Middle frontal gyrus (tissue), 1 donor: ENCODE data around the gene ZNF669.

Source experiments
- DNase-seq: peaks from one replicate; pipeline ENCODE4 v3.0.0-alpha.2; 2015; ENCODE audit warnings: low spot score; ENCODE audit errors: extremely low spot score

ZNF669 gene

DNA sequence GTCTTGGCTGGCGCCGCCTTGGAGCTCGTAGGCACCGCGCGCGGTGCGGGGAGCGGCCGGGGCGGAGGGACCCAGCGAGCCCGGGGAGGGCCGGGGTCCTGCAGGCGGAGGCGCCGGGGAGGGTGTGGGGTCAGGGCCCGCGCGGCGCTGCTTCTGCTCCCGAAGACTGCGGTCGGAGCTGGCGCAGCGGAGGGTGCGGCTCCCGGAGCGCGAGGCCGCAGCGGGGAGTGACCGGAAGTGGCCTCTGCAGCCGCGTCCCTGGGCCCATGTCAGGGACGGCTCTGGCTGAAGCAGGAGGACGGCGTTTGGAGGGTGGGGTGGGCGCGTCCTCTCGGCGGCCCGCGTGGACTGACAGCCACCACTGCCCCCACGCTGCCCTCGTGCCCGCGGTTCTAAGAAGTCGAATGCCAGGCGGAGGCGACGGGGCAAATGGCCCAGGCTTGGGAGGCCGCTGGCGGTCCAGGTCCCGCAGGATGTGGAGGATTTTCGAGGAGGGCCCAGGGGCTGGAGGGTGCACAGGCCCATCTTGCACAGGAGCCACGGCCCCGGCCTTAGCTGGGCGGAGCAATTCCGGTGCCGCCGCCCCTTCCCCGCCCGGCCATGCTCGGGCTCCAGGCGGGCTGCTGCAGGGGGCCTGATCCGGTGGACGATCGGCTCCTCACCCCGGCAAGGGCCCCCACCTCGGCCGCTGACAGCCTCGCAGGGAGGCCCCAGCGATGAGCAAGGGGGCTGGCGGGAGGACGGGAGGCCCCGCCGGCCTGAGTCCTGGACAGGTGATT lies 7.7 kb upstream of the ZNF669 start:
- no peak for DNase-seq

DNA sequence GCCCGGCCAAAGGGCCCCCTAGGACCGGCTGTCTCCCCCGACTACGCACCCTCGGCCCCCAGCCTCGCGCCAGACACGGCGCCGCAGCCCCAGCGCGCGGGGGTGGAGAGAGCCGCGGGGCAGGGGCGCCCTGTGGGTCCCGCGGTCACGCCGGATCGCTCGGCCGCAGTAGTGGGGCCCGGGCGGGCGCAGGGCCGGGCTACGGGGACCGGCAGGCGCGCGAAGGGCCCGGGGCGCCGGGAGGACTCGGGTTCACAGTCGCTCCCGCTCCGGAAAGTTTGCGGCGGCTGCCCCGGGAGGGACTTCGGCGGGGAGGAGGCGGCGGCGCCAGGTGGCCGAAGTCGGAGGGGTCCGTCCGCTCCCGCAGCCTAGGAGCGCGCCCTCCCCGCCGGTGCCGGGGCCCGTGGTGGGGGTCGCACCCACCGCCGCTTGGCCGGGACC lies 7.1 kb upstream of the ZNF669 start:
- DNase-seq, result no peak

DNA sequence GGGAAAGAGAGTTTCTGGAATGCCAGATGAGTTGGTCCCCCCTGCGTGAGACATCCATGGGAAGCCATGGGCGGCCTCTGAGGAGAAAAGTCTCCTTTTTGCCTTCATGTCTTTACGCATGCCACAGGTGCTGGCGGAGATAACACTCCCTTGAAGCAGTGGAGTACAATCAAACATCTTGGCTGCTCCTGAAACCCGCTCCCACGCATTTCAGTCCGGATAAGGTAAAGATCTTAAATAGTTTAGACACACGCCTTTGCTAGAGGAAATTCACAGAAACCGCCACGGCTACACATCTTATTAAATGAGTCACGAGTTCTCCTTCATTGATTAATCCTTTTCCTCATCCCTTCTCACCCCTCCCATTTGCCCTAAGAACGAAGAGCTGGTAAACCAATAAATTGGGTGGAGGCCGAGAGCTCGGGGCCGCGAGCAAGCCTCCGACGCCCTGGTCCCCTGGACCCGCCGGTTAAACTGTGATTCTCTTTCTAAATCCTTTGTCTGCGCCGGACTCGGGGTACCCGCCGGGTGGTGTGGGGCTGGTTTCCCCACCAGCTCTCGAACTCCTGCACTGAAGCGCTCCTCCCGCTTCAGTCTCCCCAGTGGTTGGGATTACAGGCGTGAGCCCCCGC lies 6.6 kb upstream of the ZNF669 start:
- no peak for DNase-seq

DNA sequence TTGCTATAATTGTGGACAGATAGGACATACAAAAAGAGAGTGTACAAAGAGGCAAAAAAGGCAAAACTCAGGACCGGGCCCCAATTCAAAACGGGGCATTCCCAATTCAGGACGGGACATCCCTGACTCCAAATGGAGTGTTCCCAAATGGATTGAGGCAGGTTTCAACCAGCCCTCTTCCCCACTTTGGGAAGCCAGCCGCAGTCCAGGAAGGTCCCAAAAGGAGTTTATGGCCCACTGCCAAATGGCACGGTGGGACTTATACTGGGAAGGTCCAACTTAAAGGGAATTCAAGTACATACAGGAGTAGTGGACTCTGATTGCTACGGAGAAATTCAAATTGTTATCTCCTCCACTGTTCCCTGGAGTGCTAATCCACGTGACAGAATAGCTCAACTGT lies 3.5 kb upstream of the ZNF669 start:
- DNase-seq, result no peak

DNA sequence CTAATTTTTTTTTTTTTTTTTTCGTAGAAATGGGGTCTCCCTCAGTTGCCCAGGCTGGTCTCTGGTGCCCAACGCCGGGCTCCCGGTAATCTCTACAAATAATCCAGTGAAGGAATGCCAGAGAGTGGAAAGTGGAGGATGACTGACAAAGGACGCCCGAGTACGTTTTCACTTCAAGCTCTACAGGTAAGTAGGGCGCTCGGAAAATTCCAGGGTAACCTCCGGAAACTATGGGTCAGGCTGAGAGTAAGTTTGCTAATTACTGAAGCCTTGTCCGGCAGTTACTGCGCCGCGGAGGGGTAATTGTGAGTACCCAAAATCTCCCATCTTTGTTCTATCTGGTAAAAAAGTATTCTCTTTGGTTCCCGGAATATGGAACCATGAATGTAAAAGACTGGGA lies 1.8 kb upstream of the ZNF669 start:
- DNase-seq, result no peak

DNA sequence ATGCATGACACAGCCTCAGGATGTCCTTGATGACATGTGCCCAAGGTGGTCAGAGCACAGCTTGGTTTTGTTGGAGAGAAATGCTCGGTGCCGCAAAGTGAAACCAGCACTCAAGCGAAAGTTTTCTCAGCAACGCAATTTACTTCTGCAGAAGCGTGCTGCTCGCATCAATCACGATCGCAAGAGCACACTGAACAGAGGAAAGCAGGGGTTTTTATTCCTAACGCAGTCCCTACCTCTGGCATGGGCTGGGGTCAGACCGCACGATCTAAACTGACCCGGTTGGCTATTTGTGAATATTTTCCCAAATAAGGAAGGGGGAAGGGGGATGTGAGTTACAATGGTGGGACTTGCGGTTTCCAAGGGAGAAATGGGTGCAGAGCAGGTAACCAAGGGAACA lies 809 bp upstream of the ZNF669 start:
- DNase-seq, result no peak

DNA sequence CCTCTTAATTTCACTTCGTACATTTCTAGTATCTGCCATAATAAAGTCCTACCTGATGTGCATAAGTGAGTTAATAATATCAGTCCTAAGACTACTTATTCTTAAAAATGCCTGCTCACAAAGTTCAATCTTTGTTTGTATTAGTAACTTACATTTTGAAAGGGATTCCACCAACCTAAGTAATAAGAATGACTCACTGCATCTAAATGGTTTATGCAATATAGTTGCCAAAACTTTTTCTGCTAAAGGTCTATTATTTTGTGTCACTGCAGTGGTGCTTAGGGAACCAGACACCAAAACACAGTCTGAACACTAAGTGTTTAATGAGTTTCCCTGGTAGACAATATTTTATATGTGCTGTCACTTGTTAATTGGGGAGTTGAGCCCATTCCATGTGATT lies 1.8 kb downstream of the ZNF669 start:
- no peak for DNase-seq

DNA sequence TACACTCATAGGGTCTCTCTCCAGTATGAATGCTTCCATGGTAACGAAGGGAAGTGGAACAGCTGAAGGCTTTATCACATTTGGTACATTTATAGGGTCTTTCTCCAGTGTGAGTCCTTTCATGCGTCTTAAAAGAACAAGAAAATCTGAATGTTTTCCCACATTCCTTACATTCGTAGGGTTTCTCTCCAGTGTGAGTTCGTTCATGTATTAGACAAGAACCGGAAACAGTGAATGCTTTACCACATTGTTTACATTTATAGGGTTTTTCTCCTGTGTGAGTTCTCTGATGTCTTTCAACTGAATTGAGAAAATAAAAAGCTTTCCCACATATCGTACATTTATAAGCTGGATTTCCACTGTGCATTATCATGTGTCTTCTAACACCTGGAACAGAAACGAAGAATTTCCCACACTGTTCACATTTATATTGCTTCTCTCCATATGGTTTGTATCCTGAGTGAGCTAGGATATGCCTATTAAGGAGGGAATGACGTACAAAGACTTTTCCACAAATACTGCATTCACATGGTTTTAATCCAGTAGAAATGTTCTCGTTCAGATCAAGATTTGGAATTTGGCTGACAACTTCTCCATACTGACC lies 3.4 kb downstream of the ZNF669 start:
- DNase-seq, result no peak

DNA sequence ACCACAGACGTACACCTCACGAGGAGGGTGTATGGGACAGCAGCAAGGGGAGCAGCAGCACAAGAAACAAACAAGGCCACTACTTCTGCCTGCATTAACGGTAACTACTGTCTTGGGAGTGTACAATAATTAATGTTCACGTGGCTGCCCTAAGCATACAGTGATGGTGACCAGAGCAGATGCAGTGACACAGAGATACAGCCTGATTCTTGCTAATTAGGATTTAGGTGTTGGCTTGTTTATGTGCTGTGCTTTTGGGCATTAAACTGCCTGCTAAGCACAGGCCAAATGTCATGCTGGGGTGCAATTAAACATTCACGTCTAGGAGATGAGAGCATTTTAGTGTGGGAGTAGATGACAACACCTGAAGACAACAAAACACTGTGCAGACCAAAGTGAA lies 7.2 kb downstream of the ZNF669 start:
- no peak for DNase-seq

DNA sequence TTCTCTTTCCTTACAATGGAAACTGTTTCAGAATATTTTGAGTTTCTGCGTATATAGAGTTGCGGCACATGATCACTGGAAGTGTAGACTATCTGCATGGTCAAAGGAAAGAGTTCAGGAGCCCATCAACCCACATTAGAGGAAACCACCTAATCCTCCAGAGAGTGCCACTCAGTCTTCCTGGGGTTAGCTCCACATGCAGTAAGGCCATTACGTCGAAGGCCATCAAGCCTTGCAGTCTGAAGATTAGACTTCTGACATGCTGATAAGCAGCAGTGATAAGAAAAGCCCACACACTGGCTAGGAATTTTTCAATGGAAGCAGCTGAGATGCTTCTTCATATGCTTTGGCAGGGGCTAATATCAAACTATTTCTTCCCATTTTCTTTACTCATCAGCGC lies 7.6 kb downstream of the ZNF669 start:
- DNase-seq, result no peak

DNA sequence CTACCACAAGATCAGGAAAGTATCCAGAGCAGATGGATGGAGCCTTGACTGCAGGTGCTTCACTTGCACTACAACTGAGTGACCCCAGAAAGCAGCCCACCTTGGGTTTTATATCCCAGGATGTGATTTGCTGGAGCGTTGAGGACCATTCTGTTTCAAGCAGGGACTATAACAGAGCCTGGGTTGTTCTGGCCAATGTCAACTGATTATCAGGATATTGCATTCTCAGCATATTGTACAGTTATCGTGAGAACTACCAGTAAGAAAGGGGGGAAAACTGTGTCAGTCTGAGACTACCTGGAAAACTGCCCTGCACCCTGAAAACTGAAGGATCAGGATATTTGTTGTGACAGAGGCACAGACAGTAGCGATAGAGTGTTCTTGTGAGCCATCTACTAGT lies 8.0 kb downstream of the ZNF669 start:
- no peak for DNase-seq

DNA sequence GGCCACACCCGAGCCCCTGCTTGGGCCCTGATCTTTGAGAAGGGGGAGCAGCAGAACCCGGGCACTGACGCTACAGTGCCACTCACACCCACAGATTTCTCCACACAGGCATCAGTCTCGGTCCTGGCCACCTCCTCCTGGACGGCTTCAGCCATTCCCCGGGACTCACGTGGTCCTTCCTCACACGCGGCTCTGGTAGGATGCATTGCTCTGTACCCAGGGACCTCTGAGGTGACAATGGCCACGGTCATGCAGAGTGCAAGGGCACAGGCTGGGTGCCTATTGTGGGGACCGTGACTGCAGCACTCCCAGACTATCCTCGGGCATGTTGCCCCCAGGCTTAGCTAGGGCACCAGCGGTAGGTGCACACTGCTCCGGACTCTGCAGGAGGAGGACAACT lies 13.7 kb downstream of the ZNF669 start:
- no peak for DNase-seq

DNA sequence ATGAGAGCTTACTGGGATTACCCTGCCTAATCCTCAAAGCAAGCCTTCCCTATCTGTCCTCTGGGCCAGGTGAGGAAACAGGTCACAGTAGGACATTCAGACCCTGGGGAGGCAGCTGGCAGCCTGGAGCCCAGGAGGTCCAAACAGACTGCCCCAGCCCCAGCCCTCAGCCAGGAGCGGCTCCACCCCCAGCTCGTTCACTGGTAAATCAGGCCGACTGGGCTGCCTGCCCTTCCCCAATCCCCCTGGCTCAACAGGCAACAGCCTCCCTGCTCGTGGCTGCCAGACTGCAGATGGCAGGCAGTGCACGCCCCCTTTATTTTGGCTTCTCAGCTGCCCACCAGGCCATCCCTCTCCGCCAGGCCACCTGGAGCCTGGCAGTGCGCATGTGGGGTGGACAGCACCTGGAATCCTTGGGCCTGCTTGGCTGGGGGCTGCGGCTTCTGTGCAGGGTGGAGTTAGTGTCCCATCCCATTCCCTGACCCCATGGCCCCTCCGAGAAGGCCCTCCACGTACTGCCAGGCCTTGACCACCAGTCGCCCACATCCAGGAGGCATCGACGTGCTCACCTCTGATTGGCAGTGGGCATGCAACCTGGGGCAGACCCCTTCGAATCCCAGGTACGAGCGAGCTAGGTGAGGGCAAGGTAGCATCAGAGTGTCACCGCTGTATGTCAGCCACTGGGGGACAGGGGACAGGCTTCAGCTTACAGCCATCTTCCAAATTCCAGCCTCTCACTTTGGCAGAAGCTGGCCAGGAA lies 14.4 kb downstream of the ZNF669 start:
- no peak for DNase-seq

DNA sequence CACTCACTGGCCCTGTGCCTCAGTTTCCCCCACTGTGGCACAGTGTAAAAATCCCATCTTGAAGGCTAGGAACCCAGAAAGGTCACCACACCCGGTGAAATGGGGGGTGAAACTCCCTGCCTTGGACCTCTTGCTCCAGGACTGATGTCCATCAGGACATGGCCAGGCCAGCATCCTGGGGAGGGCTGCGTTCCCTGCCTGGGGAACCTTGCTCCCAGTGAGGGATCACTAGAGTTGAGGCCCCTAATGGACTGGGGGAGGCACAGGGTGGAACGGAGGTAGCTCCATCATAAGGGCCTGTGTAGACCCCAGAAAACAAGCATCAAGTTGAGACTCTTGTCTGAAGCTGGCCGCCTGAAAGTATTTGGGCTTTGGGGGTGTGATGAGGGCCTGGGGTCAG lies 15.2 kb downstream of the ZNF669 start:
- no peak for DNase-seq

DNA sequence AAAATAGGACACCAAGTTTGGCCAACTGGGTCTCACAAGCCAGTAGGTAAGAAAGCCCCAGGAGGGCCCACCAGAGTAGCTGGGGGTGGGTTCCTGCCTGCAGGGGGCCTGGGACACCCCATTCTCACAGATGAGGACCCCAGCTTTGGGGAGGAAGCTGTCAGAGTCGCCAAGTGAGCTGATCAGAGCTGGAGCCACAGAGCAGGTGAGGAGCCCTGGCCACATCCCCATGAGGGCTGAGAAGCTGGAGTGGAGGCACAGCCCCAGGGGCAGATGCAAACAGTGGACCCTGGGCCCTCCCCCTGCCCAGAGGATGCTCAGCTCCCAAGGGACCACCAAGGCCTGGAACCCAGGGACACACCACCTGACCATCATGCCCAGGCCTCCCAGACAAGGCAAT lies 16.9 kb downstream of the ZNF669 start:
- DNase-seq, result no peak

DNA sequence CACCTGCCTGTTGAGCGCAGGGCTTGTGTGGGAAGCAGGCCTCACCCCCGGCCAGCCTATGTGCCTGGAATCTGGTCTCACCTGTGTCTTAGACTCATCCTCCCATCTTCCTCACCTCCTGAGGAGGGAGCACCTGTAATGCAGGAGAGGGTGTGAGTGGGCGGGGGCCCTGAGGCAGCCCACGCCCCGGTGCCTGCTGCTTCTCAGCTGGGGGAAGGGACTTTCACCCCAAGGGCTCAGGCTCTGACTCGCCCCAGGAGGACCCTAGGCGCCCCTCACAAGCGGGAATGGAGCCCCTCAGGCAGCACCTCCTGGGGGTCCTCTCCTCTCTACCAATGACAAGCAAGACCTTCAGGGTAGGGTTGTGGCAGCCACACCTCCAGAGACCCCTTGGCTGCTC lies 18.8 kb downstream of the ZNF669 start:
- no peak for DNase-seq

DNA sequence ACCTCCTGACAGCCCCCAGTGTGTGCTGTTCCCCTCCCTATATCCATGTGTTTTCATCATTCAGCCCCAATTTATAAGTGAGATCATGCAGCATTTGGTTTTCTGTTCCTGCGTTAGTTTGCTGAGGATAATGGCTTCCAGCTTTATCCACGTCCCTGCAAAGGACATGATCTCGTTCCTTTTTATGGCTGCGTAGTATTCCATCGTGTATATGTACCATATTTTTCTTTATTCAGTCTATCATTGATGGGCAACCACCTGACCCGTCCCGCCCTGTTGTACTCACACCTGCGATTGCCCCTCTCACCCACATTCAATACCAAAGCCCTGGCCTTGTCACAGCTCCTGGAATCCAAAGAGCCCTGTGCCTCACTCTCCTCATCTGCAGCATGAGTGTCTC lies 19.4 kb downstream of the ZNF669 start:
- DNase-seq, result no peak

DNA sequence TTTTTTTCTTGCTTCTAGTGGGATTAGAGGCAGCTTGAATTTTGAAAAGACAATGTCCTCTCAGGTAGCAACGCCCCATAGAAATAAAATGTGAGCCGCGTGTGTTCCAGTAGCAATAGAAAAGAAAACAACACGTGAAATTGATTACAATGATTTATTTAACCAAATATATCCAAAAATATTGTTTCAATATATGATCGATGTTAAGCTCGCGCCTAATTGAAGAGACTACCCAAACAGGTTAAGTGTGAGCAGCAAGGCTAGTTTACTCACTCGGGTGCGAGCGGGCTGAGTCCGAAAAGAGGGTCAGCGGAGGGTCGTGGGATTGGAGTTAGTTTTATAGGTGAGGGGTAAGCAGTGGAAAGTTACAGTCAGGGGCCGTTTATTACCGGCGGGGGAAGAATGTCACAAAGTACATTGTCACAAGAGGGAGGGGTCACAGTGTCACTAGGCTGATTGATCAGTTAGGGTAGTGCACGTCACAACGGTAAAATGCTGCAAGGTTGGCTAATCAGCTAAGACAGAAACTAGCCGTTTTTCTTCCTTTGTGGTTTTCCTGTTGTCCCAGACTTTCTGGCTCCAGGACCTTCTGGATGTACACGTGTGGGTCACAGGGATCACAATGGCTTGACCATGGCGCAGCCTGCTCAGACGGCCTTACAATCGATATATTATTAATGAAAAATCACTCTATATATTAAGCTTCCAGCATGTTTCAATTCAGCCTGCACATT lies 24.8 kb downstream of the ZNF669 start:
- DNase-seq, result no peak

DNA sequence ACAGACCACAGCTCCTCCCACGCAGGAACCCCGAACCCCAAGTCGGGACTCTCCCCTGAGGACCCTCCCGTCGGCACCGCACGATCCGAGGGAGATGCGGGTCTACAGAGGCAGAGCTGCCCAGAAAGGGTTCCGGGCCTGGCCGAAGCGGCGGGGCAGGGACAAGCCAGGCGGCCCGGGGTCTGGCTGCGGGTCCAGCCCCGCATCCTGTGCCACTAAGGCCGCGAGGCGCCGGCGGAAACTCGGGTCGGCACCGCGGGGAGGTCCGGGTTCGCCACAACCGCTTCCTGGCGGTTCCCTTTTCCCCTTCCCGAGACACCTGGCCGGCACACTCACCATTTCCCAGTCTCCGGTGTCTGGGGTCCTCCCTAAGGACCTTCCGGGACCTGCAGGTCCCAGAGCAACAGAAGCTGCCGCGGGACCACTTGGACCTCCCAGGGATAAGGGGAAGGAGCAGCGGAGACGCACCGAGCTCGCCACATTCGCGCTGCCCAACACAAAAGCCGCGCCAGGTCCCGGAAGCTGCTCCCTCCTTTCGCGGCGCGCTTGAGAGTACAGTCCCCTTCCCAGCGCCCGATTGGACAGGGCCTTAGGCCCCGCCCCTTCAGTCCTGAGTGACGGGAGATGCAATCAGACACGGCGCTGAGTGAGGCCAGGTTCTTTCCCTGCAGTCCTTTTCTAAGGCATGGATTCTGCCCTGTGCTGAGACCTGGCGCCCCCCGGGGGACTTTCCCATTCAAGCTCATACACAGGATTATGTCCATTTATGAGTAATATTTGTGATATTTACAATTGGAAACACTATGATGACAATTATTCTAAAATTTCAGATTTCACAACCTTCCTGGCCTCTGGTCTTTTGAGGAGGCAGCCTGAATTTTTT lies 25.7 kb downstream of the ZNF669 start, which contains the start of gene ZNF670:
TSS of gene ZNF670 (minus strand) at position 554 of the 883 bp plus-strand sequence. CDS start at position 339, 215 bp downstream.
- peak; percentile 95 for DNase-seq

DNA sequence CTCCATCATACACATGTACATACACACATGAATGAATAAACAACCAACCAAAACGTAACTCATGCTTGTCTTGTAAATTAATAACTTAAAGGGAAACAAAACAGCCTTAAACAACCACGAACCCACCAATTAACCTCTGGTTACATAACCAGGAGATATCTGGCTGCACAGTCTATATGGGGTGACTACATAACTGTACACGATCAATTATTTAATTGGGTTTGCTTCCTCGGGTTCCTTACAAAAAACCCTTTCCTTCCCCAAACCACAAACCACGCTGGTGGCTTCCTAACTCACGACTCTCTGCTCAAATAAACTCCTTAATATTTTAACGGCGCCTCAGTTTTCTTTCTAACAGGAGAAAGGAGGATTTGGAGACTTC lies 26.3 kb downstream of the ZNF669 start:
- DNase-seq, result no peak
